Stimulated activated CD4-positive, alpha-beta T cell treated with anti-CD3 and anti-CD28 coated beads, Interleukin-15, amount 100 ng/mL, for 48 hours (primary cell): ENCODE data around the gene CDRT4.

Source experiments
- DNase-seq, 2 donors: peaks; one replicate each; pipeline ENCODE4 v3.0.0-alpha.2; 2020; ENCODE audit warnings: low read depth in 2 of 2

CDRT4 gene

GRCh38 chr17:15393414-15393813, 74.0 kb downstream of the CDRT4 start:
- no peak for DNase-seq

DNA sequence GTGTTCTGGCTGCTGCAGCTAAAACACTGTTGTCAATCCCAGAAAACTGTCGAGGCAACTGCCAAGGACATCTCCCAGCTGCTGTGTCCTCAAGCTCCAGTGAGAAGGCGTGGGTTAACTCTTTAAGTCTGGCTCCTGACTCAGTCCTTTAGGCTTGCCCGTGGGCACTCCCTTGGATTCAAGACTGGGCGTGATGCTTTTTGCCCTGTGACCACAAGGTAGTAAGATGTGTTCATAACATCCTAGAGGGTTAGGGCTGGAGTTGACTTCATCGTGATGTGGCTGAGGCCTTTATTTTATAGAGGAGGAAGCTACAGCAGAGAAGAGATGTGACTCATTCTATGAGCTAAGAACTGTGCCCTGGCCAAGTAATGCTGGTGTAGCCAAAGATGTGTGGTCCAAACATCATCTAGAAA, 75.1 kb downstream of the CDRT4 start:
- no peak for DNase-seq

- no peak for DNase-seq
Observed at GRCh38 chr17:15388356-15389041, 78.9 kb downstream of the CDRT4 start.

GRCh38 chr17:15386083-15386482, 81.3 kb downstream of the CDRT4 start:
- no peak for DNase-seq
